ENCODE results near the gene CCDC186.

CCDC186 gene

DNA sequence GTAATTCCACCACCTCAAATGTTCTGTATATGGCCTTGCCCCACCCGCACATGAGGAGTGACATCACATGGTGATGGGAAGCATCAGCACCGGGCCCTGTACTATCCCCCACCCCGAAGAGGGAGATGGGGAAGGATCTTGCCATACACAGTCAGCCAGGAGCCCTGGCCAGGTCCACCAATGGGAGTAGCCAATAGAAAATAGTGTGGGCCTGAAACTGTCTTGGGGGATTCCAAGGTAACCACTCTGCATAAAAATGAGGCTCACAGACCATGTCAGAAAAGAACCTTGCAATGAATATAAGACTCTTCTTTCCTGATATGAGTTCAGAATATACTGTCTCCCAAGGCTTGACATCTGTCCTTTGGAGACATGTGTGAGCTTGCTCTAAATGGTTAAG is 79.2 kb downstream of the CCDC186 start:
- peaks cover 23% of the 10 kb centered on the region for H3K27me3 ChIP-seq (ENCODE audit: insufficient read depth, low read length)
- H3K36me3 ChIP-seq (ENCODE audit: insufficient read depth, low read length), result no peaks in the 10 kb centered on the region
- no peaks in the 10 kb centered on the region for H3K9me3 ChIP-seq (ENCODE audit: low read length)
- H3K4me3 ChIP-seq (ENCODE audit: low read length), result no peak overlapping the region
- H3K4me1 ChIP-seq (ENCODE audit: insufficient read depth, low read length), result no peaks in the 10 kb centered on the region
- no peak overlapping the region for H2AFZ ChIP-seq (ENCODE audit: low read depth, low read length)

DNA sequence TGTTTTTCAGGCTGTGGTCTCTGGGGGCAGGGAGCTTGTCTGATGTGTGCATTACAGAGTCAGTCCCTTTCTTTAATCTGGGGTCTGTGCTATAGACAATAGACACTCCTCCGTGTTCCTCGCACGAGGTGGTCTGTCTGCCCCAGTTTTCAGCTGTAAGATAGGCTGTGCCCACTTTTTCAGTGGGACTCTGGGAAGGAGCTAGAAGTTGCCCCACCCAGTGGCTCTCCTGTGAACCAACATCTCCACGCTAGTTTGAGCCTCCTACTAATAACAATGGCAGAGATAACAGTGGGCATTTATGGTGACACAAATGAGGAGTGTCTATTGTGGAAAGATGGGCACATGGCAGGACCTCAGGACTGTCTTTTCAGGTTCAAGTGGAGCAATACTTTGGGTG is 86.3 kb downstream of the CCDC186 start:
- H2AFZ ChIP-seq (ENCODE audit: low read depth, low read length), result no peak overlapping the region
- H3K36me3 ChIP-seq (ENCODE audit: insufficient read depth, low read length), result no peaks in the 10 kb centered on the region
- no peaks in the 10 kb centered on the region for H3K27me3 ChIP-seq (ENCODE audit: insufficient read depth, low read length)
- peaks cover 2% of the 10 kb centered on the region for H3K4me1 ChIP-seq (ENCODE audit: insufficient read depth, low read length)
- no peak overlapping the region for H3K4me3 ChIP-seq (ENCODE audit: low read length)
- no peaks in the 10 kb centered on the region for H3K9me3 ChIP-seq (ENCODE audit: low read length)

DNA sequence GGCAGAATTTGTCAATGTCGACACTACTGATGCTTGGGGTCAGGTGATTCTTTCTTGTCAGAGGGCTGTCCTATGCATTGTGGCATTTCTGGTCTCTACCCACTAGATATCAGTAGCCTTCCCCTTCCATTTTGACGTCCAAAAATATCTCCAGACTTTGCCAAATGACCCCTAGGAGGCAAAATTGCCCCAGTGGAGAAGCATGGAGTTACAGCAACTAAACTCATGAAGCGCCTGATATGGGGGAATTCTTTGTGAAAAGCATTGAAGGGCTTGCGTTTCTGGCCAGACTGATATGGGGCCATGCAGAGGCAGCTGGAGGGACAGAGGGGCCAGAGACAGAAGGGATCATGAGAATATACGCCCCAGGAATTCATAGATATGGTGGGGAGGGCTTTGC is 86.7 kb downstream of the CCDC186 start:
- Histone ChIP-seq H3K9me3 (ENCODE audit: low read length) (no peaks in the 10 kb centered on the region), H3K4me1 (ENCODE audit: insufficient read depth, low read length) (peaks cover 2% of the 10 kb centered on the region)

DNA sequence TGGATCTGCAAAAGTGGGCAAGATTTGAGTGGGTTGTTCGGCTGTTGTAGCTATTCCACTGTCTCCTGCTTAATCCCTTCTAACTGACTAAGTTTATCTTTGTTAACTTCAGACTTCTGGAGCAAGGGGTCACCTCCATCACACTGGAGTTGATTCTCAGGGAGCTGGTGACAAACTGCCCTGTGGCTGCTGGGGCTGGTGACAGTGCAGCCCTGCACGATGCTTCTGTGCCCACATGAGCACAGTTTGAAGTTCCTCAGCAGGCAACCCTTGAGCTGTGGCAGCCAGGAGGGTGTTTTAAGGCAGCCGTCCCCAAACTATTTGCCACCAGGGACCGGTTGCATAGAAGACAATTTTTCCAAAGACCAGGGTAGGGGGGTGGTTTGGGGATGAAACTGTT is 89.8 kb downstream of the CCDC186 start:
- Histone ChIP-seq H3K27me3 (ENCODE audit: insufficient read depth, low read length) (no peaks in the 10 kb centered on the region), H3K9me3 (ENCODE audit: low read length) (no peaks in the 10 kb centered on the region), H3K36me3 (ENCODE audit: insufficient read depth, low read length) (no peaks in the 10 kb centered on the region), H3K4me1 (ENCODE audit: insufficient read depth, low read length) (peaks cover 10% of the 10 kb centered on the region), H3K4me3 (ENCODE audit: low read length) (no peak overlapping the region), H2AFZ (ENCODE audit: low read depth, low read length) (no peak overlapping the region)

More for the DNA sequence above, 86.7 kb downstream of the CCDC186 start:
- Histone ChIP-seq H3K36me3 (ENCODE audit: insufficient read depth, low read length) (no peaks in the 10 kb centered on the region), H3K27me3 (ENCODE audit: insufficient read depth, low read length) (no peaks in the 10 kb centered on the region), H2AFZ (ENCODE audit: low read depth, low read length) (no peak overlapping the region), H3K4me3 (ENCODE audit: low read length) (no peak overlapping the region)

DNA sequence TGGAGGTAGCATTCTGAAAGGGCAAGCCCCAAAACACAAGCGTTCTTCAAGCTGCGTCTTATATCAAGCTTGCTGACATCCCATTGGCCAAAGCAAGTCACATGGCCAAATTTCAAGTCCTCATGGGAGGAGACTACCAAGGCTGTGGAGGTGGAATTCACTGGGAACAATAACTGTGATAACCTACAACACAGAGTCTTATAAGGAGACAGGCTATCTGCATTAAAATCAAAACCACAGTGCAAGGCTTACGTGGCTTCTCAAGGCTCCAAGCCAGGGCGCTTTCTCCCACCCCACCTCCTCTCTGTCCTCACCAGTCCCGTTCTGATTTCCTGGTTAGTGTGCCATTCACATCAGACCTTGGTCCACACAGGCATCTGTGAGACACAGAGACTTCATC is 91.0 kb downstream of the CCDC186 start:
- H3K9me3 ChIP-seq (ENCODE audit: low read length), result no peaks in the 10 kb centered on the region
- no peaks in the 10 kb centered on the region for H3K36me3 ChIP-seq (ENCODE audit: insufficient read depth, low read length)
- H3K4me3 ChIP-seq (ENCODE audit: low read length), result no peak overlapping the region

DNA sequence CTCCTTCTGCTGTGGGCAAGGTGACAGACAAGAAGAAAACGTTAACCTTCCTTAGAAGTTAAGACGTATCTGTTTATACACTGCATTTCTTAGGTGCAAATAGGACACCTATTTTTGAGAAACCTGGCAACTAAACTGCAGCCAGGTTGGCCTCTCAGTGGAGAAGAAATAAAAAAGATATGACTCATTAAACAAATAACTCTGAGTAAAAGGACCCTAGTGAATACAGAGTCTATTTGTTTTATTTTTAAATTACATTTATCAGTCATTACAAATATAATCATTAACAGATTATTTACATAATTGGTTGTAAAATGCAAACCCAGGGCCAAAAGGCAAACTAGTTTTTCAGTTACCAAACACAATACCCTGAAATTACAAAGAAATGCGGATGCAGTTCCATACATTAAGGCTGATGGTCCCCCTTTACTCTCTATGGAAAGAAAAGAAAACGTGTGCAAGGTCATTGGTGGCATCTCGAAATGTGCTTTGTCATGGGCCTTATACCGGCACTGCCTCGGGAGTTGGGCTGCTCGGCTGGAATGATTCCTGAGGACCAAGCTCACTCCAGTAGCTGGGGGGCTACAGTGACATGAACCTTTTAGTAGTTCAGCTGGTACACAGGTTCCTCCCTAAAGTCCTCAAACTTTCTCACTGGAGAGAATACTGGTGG is 92.0 kb downstream of the CCDC186 start:
- no peaks in the 10 kb centered on the region for H3K27me3 ChIP-seq (ENCODE audit: insufficient read depth, low read length)

More for the DNA sequence above, 91.0 kb downstream of the CCDC186 start:
- peaks cover 15% of the 10 kb centered on the region for H3K4me1 ChIP-seq (ENCODE audit: insufficient read depth, low read length)
- H3K27me3 ChIP-seq (ENCODE audit: insufficient read depth, low read length), result no peaks in the 10 kb centered on the region
- no peak overlapping the region for H2AFZ ChIP-seq (ENCODE audit: low read depth, low read length)

DNA sequence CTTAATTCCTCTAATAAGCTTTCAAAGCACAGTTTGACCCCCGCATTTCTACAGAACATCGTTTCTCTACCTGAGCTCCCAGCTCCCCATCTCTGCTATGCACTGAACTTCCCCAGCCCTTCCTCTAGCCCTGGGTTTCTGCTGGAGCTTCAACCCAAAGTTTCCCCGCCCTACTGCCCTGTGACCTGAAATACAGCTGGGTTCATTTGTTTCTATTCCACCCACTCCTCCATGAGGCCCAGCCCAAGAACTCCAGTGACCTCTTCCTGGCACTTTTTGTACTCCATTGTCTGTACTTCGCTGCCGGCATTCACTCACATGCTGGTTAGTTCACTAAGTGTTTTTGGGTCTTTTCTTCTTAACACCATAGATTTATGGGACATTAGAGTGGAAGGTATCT is 94.6 kb downstream of the CCDC186 start:
- Histone ChIP-seq H3K9me3 (ENCODE audit: low read length) (no peaks in the 10 kb centered on the region), H3K36me3 (ENCODE audit: insufficient read depth, low read length) (no peaks in the 10 kb centered on the region), H3K4me1 (ENCODE audit: insufficient read depth, low read length) (peaks cover 12% of the 10 kb centered on the region), H2AFZ (ENCODE audit: low read depth, low read length) (no peak overlapping the region), H3K27me3 (ENCODE audit: insufficient read depth, low read length) (no peaks in the 10 kb centered on the region), H3K4me3 (ENCODE audit: low read length) (no peak overlapping the region)

More for the DNA sequence above, 92.0 kb downstream of the CCDC186 start:
- no peak overlapping the region for H3K4me3 ChIP-seq (ENCODE audit: low read length)
- peaks cover 15% of the 10 kb centered on the region for H3K4me1 ChIP-seq (ENCODE audit: insufficient read depth, low read length)
- no peaks in the 10 kb centered on the region for H3K36me3 ChIP-seq (ENCODE audit: insufficient read depth, low read length)
- no peak overlapping the region for H2AFZ ChIP-seq (ENCODE audit: low read depth, low read length)
- no peaks in the 10 kb centered on the region for H3K9me3 ChIP-seq (ENCODE audit: low read length)

DNA sequence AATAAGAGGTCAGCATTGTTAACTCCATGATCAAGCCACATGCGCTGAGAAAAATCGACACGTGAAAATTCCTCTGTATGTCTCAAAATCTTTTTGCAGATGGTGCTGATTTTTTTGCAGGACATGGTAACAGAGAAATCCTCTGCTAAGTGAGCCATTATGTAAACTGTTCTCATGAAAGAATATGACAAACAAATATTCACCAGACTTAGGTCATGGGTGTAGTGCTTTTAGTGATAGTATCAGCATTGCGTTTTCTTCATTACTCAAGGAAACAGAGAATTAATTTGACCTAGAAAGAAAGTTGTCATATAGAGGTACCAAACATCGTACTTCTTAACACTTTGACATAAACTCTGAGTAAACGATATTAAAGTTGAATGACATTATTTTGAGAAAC is 95.7 kb downstream of the CCDC186 start:
- peaks cover 12% of the 10 kb centered on the region for H3K4me1 ChIP-seq (ENCODE audit: insufficient read depth, low read length)
- no peaks in the 10 kb centered on the region for H3K9me3 ChIP-seq (ENCODE audit: low read length)
- H3K36me3 ChIP-seq (ENCODE audit: insufficient read depth, low read length), result no peaks in the 10 kb centered on the region
- H3K4me3 ChIP-seq (ENCODE audit: low read length), result no peak overlapping the region
- no peak overlapping the region for H2AFZ ChIP-seq (ENCODE audit: low read depth, low read length)
- H3K27me3 ChIP-seq (ENCODE audit: insufficient read depth, low read length), result no peaks in the 10 kb centered on the region

DNA sequence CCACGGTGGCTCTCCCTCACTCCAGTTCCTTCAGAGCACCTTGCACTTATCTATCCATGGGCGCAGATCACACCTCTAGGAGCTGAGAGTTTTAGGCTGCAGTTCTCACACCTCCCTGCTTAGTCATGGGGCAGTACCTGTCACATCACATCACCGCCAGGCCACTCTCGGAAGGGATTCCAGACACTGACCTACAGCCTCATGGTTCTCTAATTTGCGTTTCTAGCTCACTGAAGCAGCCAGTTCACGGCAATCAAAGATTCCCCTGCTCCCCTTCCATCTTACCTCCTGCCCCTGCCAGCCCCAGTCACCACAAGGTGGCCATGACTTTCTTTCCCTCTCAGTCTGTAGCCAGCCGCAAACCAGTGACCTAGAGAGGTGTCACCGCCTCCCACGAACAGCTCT is 96.2 kb downstream of the CCDC186 start:
- Histone ChIP-seq H3K4me3 (ENCODE audit: low read length) (no peak overlapping the region), H3K36me3 (ENCODE audit: insufficient read depth, low read length) (no peaks in the 10 kb centered on the region), H3K27me3 (ENCODE audit: insufficient read depth, low read length) (no peaks in the 10 kb centered on the region), H2AFZ (ENCODE audit: low read depth, low read length) (no peak overlapping the region), H3K9me3 (ENCODE audit: low read length) (no peaks in the 10 kb centered on the region), H3K4me1 (ENCODE audit: insufficient read depth, low read length) (peaks cover 12% of the 10 kb centered on the region)

DNA sequence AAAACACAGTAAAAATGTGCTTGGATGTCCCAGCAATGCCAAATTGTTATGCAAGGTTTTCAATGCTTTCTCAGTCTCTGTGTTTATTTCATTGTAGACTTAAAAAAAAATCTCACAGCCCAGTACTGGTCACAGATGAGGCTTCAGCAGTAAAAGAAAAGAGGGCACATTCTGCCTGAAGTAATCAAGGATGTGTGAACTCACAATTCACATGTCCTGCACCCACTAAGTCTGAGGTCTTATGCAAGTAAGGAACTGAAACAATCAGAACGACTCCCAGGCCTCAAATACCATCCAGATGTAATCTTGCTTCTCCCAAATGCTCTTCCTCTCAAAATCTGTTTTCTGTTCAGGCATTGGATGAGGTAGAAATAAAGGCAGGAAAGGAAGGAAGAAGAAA is 96.7 kb downstream of the CCDC186 start:
- H3K9me3 ChIP-seq (ENCODE audit: low read length), result no peaks in the 10 kb centered on the region
- no peaks in the 10 kb centered on the region for H3K27me3 ChIP-seq (ENCODE audit: insufficient read depth, low read length)
- H3K36me3 ChIP-seq (ENCODE audit: insufficient read depth, low read length), result no peaks in the 10 kb centered on the region
- peaks cover 12% of the 10 kb centered on the region for H3K4me1 ChIP-seq (ENCODE audit: insufficient read depth, low read length)
- no peak overlapping the region for H3K4me3 ChIP-seq (ENCODE audit: low read length)
- no peak overlapping the region for H2AFZ ChIP-seq (ENCODE audit: low read depth, low read length)

DNA sequence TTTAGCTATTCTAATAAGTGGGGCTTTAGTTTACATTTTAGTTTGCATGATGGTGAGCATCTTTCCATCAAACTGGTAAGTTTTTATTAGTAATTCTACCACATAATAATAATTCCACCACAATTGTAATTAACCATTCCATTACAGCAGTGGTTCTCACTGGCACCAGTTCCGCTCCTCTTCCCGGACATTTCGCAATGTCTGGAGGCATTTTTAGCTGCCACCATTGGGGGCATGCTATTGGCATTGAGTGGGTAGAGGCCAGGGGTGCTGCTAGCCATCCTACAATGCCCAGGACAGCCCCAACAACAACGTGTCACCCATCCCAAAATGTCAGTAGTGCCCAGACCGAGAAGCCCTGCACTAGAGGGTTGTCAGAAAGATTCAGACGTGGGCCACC is 98.9 kb downstream of the CCDC186 start:
- Histone ChIP-seq H3K27me3 (ENCODE audit: insufficient read depth, low read length) (no peaks in the 10 kb centered on the region), H3K4me1 (ENCODE audit: insufficient read depth, low read length) (peaks cover 12% of the 10 kb centered on the region), H3K36me3 (ENCODE audit: insufficient read depth, low read length) (no peaks in the 10 kb centered on the region), H3K9me3 (ENCODE audit: low read length) (no peaks in the 10 kb centered on the region), H3K4me3 (ENCODE audit: low read length) (no peak overlapping the region), H2AFZ (ENCODE audit: low read depth, low read length) (no peak overlapping the region)

DNA sequence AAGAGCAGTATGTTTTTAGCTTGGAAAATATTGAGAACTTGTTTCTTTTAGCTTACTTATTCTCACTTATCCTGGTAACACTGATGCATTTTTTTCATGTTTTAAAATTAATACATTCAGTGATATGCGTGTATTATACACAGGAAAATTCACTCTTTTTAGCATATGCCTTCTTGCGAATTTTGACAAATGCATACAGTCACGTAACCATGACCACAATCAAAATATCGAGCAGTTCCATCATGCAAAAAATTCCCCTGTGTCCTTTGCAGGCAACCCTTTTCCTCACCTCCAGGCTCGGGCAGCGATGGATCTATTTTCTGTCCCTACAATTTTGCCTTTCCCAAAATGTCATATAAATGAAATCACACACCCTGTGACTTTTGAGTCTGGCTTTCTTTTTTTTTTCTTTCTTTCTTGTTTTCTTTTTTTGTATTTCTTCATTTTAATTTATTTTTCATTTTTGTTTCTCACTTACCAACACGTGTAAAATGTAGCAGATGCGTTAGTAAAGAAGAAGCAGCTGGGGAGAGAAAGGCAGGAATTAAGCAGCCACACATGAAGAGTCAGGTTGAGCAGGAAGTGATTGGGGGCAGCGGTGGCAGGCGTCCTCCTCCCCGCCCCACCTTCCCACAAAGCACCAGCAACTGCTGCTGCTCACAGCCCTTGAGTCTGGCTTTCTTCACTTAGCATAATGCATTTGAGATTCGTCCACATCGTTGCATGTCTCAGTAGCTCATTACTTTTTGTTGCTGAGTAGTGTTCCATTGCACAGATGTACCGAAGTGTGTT is 100.4 kb downstream of the CCDC186 start:
- Histone ChIP-seq H3K4me3 (ENCODE audit: low read length) (no peak overlapping the region), H3K27me3 (ENCODE audit: insufficient read depth, low read length) (no peaks in the 10 kb centered on the region), H3K4me1 (ENCODE audit: insufficient read depth, low read length) (peaks cover 3% of the 10 kb centered on the region), H3K9me3 (ENCODE audit: low read length) (no peaks in the 10 kb centered on the region), H3K36me3 (ENCODE audit: insufficient read depth, low read length) (no peaks in the 10 kb centered on the region), H2AFZ (ENCODE audit: low read depth, low read length) (no peak overlapping the region)

DNA sequence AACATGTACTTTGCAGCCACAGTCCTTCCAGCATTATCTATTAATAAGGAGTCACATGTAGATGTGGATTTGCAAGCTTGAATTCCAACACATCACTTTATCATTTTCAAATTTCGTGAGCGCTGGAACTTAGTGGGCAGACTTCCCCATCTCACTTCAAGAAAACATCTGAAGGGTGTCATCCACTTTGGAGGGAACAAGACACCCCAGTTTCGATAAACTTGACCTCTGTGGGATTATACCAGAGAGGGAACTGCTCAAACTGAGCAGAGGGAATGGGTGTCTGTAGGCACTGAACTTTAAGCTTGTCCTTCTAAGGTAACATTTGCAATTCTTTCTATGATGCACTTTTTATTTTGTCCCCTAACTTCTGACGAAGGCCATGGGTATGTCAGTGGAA is 102.8 kb downstream of the CCDC186 start:
- Histone ChIP-seq H3K4me3 (ENCODE audit: low read length) (no peak overlapping the region), H3K27me3 (ENCODE audit: insufficient read depth, low read length) (peaks cover 3% of the 10 kb centered on the region), H3K9me3 (ENCODE audit: low read length) (no peaks in the 10 kb centered on the region), H3K4me1 (ENCODE audit: insufficient read depth, low read length) (peaks cover 8% of the 10 kb centered on the region), H2AFZ (ENCODE audit: low read depth, low read length) (no peak overlapping the region), H3K36me3 (ENCODE audit: insufficient read depth, low read length) (no peaks in the 10 kb centered on the region)

Data from neuron (in vitro differentiated cells).